8988T (cell line): ENCODE measurements around the gene MCU.
"Not testable (repeated sequence)": the region's sequence is repeated elsewhere in the genome, so short reads cannot be mapped to it uniquely, and the experiment has no call there.

Source experiments
- DNase-seq: peaks from one replicate; pipeline ENCODE4 v3.0.0; 2011

MCU gene

GRCh38 chr10:72911758-72912157 lies 219.8 kb downstream of the MCU start:
- DNase-seq, result no peak

- DNase-seq, result no peak
These were observed 220.8 kb downstream of the MCU start for GRCh38 chr10:72912736-72913135.

GRCh38 chr10:72913287-72913686 lies 221.3 kb downstream of the MCU start:
- no peak for DNase-seq

GRCh38 chr10:72917201-72917600 lies 225.3 kb downstream of the MCU start:
- not testable (repeated sequence) for DNase-seq

DNA sequence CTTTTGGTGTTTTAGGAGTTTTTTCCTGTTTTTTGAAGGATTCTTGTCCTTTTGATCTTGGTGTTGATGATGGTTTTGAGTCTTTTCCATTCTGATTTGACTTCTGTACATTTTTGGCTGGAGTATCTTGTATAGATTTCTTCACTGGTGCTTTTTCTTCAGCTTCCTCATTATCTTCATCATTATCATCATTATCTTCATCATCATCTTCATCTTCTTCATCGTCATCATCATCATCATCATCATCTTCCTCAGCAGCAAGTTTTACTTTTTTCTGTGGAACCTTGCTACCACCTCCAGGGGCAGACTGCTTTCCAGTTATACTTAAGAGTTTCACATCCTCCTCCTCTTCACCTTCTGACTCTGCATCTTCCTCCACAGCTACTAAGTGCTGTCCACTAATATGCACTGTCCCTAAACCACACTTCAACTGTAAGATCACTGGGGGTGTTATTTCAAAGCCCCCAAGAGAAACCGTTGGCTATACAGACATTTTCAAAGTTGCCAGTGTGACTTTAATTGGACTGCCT lies 225.9 kb downstream of the MCU start:
- not testable (repeated sequence) for DNase-seq

DNA sequence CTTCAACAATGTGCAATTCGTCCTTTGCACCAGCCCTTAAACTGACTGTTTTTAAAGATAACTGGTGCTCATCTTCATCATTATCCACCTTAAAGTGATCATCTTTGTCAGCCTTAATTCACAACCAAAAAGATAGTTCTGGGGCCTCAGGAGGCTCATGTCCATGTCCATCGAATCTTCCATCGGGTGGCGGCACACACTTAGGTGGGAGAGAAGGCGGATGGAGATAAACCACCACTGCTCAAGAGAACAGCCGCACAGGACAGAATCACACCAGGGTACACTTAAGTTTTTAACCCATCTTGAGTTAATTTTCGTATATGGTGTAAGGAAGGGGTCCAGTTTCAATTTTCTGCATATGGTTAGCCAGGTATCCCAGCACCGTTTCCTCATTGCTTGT lies 226.4 kb downstream of the MCU start:
- no peak for DNase-seq

GRCh38 chr10:72921147-72921683 lies 229.3 kb downstream of the MCU start:
- DNase-seq, result not testable (repeated sequence)

DNA sequence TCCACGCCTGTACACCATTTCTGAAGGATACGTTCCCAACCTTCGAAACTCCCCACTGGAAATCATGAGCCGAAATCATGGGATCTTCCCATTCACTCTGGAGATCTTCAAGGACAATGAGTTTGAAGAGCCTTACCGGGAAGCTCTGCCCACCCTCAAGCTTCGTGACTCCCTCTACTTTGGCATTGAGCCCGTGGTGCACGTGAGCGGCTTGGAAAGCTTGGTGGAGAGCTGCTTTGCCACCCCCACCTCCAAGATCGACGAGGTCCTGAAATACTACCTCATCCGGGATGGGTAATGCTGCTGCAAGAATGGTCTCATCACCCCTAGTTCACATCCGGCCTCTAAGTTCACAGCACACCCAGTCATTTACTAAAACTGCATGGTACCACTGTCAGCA lies 232.4 kb downstream of the MCU start:
- no peak for DNase-seq

GRCh38 chr10:72925951-72926465 lies 234.1 kb downstream of the MCU start:
- DNase-seq, result no peak

DNA sequence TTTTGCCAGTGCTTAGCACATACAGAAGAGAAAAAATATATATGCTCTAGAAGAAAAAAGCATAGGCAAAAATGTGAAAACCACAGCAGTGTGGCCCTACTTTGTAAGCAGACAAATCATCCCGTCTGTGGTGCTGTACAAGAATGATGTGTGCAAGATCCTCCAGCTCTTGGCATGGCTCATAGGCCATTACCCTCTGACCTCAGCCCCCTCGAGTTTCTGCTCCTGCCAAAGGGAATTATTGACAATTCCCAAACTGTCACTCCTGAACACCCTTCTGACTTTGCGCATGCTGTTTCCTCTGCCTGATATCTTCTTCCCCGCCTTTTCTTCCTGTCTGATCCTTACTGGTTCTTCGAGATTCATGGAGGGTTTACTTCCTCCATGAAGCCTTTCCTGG lies 235.5 kb downstream of the MCU start:
- no peak for DNase-seq

DNA sequence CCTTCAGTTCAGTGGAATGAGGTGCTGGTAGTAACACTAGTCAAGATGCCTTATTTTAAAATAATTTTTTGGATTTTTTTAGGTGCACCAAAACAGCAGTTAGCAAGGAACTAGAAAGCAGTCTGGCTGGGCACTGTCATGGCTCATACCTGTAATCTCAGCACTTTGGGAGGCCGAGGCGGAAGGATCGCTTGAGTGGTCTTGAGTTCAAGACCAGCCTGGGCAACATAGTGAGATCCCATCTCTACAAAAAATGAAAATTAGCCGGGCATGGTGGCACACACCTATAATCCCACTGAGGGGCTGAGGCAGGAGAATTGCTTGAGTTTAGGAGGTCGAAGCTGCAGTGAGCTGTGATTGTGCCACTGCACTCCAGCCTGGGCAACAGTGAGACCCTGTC lies 236.9 kb downstream of the MCU start:
- DNase-seq, result no peak

DNA sequence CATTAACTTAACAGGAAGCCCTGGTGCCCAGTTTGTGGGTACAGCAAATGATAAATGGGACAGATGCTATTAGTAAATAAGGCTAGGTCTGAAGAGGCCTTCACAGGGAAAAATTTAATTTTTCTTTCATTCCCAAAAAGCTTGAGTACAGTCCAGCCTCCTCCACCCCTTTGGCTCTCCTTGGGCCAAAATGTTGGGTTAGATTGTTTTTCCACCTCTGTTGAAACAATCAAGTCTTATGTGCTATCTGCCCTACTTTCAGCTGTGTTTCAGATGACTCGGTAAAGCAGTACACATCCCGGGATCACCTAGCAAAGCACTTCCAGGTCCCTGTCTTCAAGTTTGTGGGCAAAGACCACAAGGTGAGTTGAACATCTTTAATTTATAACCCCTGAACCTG lies 238.3 kb downstream of the MCU start:
- DNase-seq, result no peak

- DNase-seq, result no peak
These were observed 240.5 kb downstream of the MCU start for GRCh38 chr10:72932259-72933015.

- no peak for DNase-seq
These were observed 243.4 kb downstream of the MCU start for GRCh38 chr10:72935361-72935760.
